Activated CD4-positive, alpha-beta T cell treated with anti-CD3 and anti-CD28 coated beads, Interleukin-2, amount 10 ng/mL, durations not matched to agents 24 days and 14 days (primary cell): ENCODE data around the gene NAMPT. TPM values are rescaled to one million over a fixed set of nuclear protein-coding genes. Genes with fewer than 3 reads are reported as not detected.
"Not testable (repeated sequence)": the region's sequence is repeated elsewhere in the genome, so short reads cannot be mapped to it uniquely, and the experiment has no call there.

Experiments used
- DNase-seq: peaks from one replicate; pipeline ENCODE4 v3.0.0; 2022
- H3K27ac Mint-ChIP-seq: one replicate; pipeline ENCODE4 v1.8.0; 2022; ENCODE audit warnings: mild to moderate bottlenecking, mixed read lengths
- H3K27me3 Mint-ChIP-seq: one replicate; pipeline ENCODE4 v1.8.0; 2022; ENCODE audit warnings: mixed read lengths
- H3K36me3 Mint-ChIP-seq: one replicate; pipeline ENCODE4 v1.8.0; 2022; ENCODE audit warnings: low read depth, mild to moderate bottlenecking, mixed read lengths
- H3K4me1 Mint-ChIP-seq: one replicate; pipeline ENCODE4 v1.8.0; 2021; ENCODE audit warnings: mixed read lengths
- H3K4me3 Mint-ChIP-seq: one replicate; pipeline ENCODE4 v1.8.0; 2022; ENCODE audit warnings: mild to moderate bottlenecking, moderate library complexity, mixed read lengths
- H3K9me3 Mint-ChIP-seq: one replicate; pipeline ENCODE4 v1.8.0; 2021; ENCODE audit warnings: mixed read lengths
- intact Hi-C: fragments of 100-400 bp; cut with micrococcal nuclease; formaldehyde crosslinking; loops from one replicate; pipeline ENCODE4 v1.15.1; 2023
- total RNA-seq: library from RNA; stranded (reverse); gene quantifications from 2 replicates; pipeline ENCODE4 v1.2.3, GENCODE V29; 2022

NAMPT gene
- total RNA-seq, 1 donor from 2014 or later, result 480 TPM

GRCh38 chr7:106219170-106219569 lies 65.6 kb downstream of the NAMPT start:
- H3K4me3 Mint-ChIP-seq, result no peak overlapping the region
- H3K27ac Mint-ChIP-seq, result no peak overlapping the region
- H3K4me1 Mint-ChIP-seq, result peaks cover 6% of the 10 kb centered on the region
- H3K36me3 Mint-ChIP-seq, result no peaks in the 10 kb centered on the region
- H3K27me3 Mint-ChIP-seq, result peaks cover 12% of the 10 kb centered on the region
- intact Hi-C loops, result no loop called here
- DNase-seq, result no peak
- no peaks in the 10 kb centered on the region for H3K9me3 Mint-ChIP-seq

- Mint-ChIP-seq H3K36me3 (no peaks in the 10 kb centered on the region), H3K9me3 (no peaks in the 10 kb centered on the region), H3K4me1 (peaks cover 6% of the 10 kb centered on the region), H3K27ac (no peak overlapping the region), H3K27me3 (peaks cover 18% of the 10 kb centered on the region), H3K4me3 (no peak overlapping the region)
- intact Hi-C loops, result no loop called here
- no peak for DNase-seq
Measured at GRCh38 chr7:106218546-106218945, 66.2 kb downstream of the NAMPT start.

- Mint-ChIP-seq H3K4me3 (no peak overlapping the region), H3K27ac (no peak overlapping the region), H3K4me1 (no peaks in the 10 kb centered on the region), H3K9me3 (peaks cover 3% of the 10 kb centered on the region), H3K36me3 (no peaks in the 10 kb centered on the region), H3K27me3 (peaks cover 26% of the 10 kb centered on the region)
- DNase-seq, result no peak
- intact Hi-C loops, result no loop called here
Measured at GRCh38 chr7:106216923-106217542, 67.8 kb downstream of the NAMPT start.

- intact Hi-C loops, result no loop called here
- peaks cover 28% of the 10 kb centered on the region for H3K27me3 Mint-ChIP-seq
- DNase-seq, result no peak
- H3K27ac Mint-ChIP-seq, result no peak overlapping the region
- peaks cover 3% of the 10 kb centered on the region for H3K9me3 Mint-ChIP-seq
- no peak overlapping the region for H3K4me3 Mint-ChIP-seq
- no peaks in the 10 kb centered on the region for H3K36me3 Mint-ChIP-seq
- no peaks in the 10 kb centered on the region for H3K4me1 Mint-ChIP-seq
Measured at GRCh38 chr7:106216517-106216922, 68.3 kb downstream of the NAMPT start.

DNA sequence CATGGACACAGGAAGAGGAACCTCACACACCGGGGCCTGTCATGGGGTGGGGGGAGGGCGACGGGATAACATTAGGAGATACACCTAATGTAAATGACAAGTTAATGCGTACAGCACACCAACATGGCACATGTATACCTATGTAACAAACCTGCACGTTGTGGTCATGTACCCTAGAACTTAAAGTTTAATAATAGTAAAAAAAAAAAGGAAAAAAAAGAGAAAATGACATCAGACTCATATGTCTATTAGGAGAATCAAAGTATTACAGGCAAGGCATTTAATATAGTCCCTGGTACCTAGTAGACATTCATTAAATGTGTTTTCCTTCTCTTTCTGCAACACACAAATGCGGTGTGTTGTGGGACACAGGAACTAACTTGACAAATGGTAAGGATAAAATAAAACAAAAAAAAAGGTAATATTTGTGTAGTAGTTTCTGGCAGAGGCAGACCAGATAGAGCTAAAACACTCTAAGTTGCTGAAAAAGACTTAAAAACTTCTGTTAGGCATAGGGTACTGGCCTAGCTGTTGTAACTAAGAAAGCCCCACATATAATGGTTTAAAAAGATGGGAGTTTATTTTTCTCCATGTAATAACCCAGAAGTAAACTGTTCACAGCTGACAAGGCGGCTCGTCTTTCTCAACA lies 68.8 kb downstream of the NAMPT start:
- Mint-ChIP-seq H3K4me1 (no peaks in the 10 kb centered on the region), H3K27me3 (peaks cover 26% of the 10 kb centered on the region), H3K36me3 (no peaks in the 10 kb centered on the region), H3K4me3 (no peak overlapping the region), H3K27ac (no peak overlapping the region), H3K9me3 (peaks cover 3% of the 10 kb centered on the region)
- DNase-seq, result no peak
- intact Hi-C loops, result no loop called here

- peaks cover 30% of the 10 kb centered on the region for H3K27me3 Mint-ChIP-seq
- H3K4me3 Mint-ChIP-seq, H3K27ac Mint-ChIP-seq, H3K4me1 Mint-ChIP-seq, DNase-seq, H3K9me3 Mint-ChIP-seq, H3K36me3 Mint-ChIP-seq, intact Hi-C loops: not testable (repeated sequence)
Measured at GRCh38 chr7:106208944-106209343, 75.8 kb downstream of the NAMPT start.

DNA sequence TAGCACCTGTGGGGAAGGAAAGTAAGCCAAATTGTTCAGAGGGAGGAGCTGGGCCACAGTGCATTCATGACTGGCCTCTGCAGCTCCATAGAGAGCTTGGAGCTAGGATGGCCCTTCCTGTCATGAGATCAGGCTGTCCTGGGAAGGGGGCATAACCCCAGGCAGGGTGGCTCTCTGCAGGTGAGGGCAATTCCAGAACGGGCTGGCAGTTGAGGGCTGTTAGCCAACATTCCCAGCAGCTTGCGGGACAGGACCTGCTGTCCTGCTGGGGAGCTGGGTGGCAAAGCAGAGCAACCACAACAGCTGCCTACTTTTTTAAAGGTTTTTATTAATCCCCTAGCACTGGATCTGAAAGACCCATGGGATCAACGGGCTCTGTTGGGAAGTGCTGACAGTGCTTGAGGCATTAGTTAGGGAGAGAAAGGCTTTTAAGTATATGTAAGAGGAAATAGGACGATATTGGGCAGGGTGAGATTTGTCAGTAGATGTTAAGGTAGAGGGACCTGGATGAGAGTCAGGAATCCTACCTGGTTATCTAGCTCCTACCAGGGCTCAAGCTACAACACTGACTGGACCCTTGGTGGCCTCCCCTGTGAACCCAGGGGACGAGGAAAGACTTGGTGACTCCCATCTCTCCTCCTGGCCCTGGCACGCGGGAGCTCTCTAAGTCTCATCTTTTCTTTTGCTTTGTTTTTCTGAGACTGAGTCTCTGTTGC lies 77.8 kb downstream of the NAMPT start:
- Mint-ChIP-seq H3K9me3 (peaks cover 5% of the 10 kb centered on the region), H3K4me3 (no peak overlapping the region), H3K36me3 (peaks cover 3% of the 10 kb centered on the region), H3K4me1 (peaks cover 4% of the 10 kb centered on the region), H3K27me3 (peaks cover 25% of the 10 kb centered on the region), H3K27ac (no peak overlapping the region)
- intact Hi-C loops, result no loop called here
- no peak for DNase-seq

- Mint-ChIP-seq H3K4me3 (no peak overlapping the region), H3K9me3 (peaks cover 5% of the 10 kb centered on the region), H3K36me3 (peaks cover 3% of the 10 kb centered on the region), H3K27me3 (peaks cover 22% of the 10 kb centered on the region), H3K27ac (no peak overlapping the region), H3K4me1 (peaks cover 4% of the 10 kb centered on the region)
- intact Hi-C loops, result no loop called here
- no peak for DNase-seq
Measured at GRCh38 chr7:106205621-106206222, 79.1 kb downstream of the NAMPT start.

DNA sequence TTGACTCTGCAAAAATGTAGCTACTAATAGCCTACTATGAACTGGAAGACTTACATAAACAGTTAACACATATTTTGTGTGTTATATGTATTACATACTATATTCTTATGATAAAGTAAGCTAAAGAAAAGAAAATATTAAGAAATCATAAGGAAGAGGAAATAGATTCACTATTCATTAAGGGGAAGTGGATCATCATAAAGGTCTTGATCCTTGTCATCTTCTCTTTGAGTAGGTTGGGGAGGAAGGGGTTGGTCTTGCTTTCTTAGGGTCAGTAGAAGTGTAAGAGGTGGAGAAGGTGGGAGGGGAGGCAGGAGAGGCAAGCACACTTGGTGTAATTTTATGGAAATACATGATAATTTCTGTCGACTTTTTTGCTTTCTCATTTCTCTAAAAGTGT lies 81.3 kb downstream of the NAMPT start:
- H3K4me3 Mint-ChIP-seq, result no peak overlapping the region
- H3K9me3 Mint-ChIP-seq, result peaks cover 5% of the 10 kb centered on the region
- peaks cover 4% of the 10 kb centered on the region for H3K4me1 Mint-ChIP-seq
- peaks cover 3% of the 10 kb centered on the region for H3K36me3 Mint-ChIP-seq
- no peak for DNase-seq
- H3K27me3 Mint-ChIP-seq, result peaks cover 19% of the 10 kb centered on the region
- intact Hi-C loops, result no loop called here
- no peak overlapping the region for H3K27ac Mint-ChIP-seq

DNA sequence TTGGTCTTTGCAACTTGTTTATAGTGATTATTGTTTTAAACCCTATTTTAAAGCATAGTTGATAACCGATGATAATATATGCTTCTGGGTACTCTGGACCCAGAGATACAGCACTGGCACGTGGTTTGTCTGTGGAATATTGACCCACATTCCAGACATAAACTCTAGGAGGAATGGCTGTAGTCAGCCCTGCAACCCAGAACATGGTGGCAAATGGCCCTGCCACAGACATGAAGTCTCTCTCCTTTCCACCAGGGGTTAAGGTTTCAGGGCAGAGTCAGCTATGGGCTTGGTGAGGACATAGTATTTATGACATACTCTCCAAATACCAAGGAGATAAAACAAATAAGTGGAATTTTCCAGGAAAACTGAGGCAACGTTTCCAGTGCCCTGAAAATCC lies 83.6 kb downstream of the NAMPT start:
- intact Hi-C loops, result no loop called here
- H3K27me3 Mint-ChIP-seq, result peaks cover 19% of the 10 kb centered on the region
- H3K4me3 Mint-ChIP-seq, result no peak overlapping the region
- H3K36me3 Mint-ChIP-seq, result peaks cover 3% of the 10 kb centered on the region
- DNase-seq, result no peak
- H3K4me1 Mint-ChIP-seq, result peaks cover 4% of the 10 kb centered on the region
- H3K9me3 Mint-ChIP-seq, result no peaks in the 10 kb centered on the region
- H3K27ac Mint-ChIP-seq, result no peak overlapping the region

DNA sequence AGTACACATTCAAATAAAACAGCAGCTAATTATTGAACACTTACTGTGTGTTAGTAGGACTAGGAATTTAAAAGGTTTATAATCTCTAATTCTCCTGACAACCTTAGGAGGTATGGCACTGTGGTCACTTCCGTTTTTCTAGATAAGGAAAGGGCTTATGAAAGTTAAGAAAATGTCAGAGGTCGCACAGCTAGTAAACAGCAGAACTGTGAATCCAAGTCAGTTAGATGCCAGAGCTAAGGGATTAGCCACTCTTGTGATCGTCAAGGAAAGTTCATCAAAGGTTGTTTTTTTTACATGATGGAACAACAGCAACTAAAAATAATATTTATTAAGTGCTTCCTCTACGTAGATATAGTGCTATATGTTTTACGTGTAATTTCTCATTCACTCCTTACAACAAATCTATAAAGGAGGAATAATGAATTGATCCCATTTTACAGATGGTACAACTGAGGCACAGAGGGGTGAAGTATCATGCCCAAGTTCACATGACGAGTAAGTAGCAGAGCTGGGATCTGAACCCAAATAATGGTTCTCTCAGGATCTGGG lies 84.9 kb downstream of the NAMPT start:
- DNase-seq, result no peak
- H3K9me3 Mint-ChIP-seq, result no peaks in the 10 kb centered on the region
- H3K27me3 Mint-ChIP-seq, result peaks cover 20% of the 10 kb centered on the region
- H3K27ac Mint-ChIP-seq, result no peak overlapping the region
- H3K36me3 Mint-ChIP-seq, result peaks cover 3% of the 10 kb centered on the region
- H3K4me3 Mint-ChIP-seq, result no peak overlapping the region
- H3K4me1 Mint-ChIP-seq, result no peaks in the 10 kb centered on the region
- intact Hi-C loops, result no loop called here

GRCh38 chr7:106199024-106199423 lies 85.8 kb downstream of the NAMPT start:
- Mint-ChIP-seq H3K36me3 (peaks cover 2% of the 10 kb centered on the region), H3K27me3 (peaks cover 22% of the 10 kb centered on the region)
- intact Hi-C loops, result no loop called here

More at GRCh38 chr7:106199024-106199423, 85.8 kb downstream of the NAMPT start:
- no peak for DNase-seq
- Mint-ChIP-seq H3K4me1 (no peaks in the 10 kb centered on the region), H3K4me3 (no peak overlapping the region), H3K9me3 (no peaks in the 10 kb centered on the region), H3K27ac (no peak overlapping the region)
